Endothelial cell of umbilical vein (primary cell): ENCODE measurements around the gene GOLGA1. TPM values are rescaled to one million over a fixed set of nuclear protein-coding genes. Genes with fewer than 3 reads are reported as not detected.
"Not testable (repeated sequence)": the region's sequence is repeated elsewhere in the genome, so short reads cannot be mapped to it uniquely, and the experiment has no call there.

Source experiments
- BruUV-seq: library from RNA; stranded (reverse); fragments of 400-500 nt; replicated peaks from 2 replicates; lab custom pipeline; 2021; lab: Mats Ljungman, UMichigan
- CTCF ChIA-PET: fragments of 300-600, 350-600 bp; sonication (Branson Sonifier 250); formaldehyde crosslinking; loops from one replicate; lab custom pipeline; 2021; ENCODE audit warnings: antibody characterized with exemption, inconsistent platforms; lab: Charles Lee
- POLR2A ChIA-PET: fragments of 300-600, 350-600 bp; sonication (Branson Sonifier 250); formaldehyde crosslinking; loops from one replicate; lab custom pipeline; 2021; ENCODE audit warnings: antibody characterized with exemption, inconsistent platforms; lab: Charles Lee
- DNase-seq: peaks from one replicate; pipeline ENCODE4 v3.0.0-alpha.2; 2011; ENCODE audit warnings: low read depth, low spot score
- FAIRE-seq: peaks from 2 replicates; lab custom pipeline; 2011; peaks lifted over from hg19 to GRCh38; lab: Jason Lieb, UNC
- H2AFZ ChIP-seq: 2 replicates; pipeline ENCODE4 v1.6.0; 2012; ENCODE audit warnings: low read depth, low read length, control low read depth, inconsistent platforms
- H3K27ac ChIP-seq: 2 replicates; pipeline ENCODE4 v1.5.1; 2011; ENCODE audit warnings: low read depth, mild to moderate bottlenecking, control low read depth, low read length, moderate library complexity; ENCODE audit not compliant: insufficient read depth
- H3K27me3 ChIP-seq, 2 experiments: 2 replicates each; pipeline versions ENCODE4 v1.6.0 to v1.6.1; 2011; ENCODE audit warnings: low read length in 2 of 2, mixed read lengths in 1 of 2; ENCODE audit not compliant: control insufficient read depth in 2 of 2, insufficient read depth in 2 of 2
- H3K36me3 ChIP-seq, 2 experiments: 2 replicates in 1 of 2; 3 replicates in 1 of 2; pipeline ENCODE4 v1.5.1; 2011; ENCODE audit warnings: low read length in 2 of 2, mild to moderate bottlenecking in 1 of 2, moderate library complexity in 1 of 2; ENCODE audit not compliant: control insufficient read depth in 2 of 2, insufficient read depth in 2 of 2; ENCODE audit errors: extremely low read depth in 1 of 2
- H3K4me1 ChIP-seq: 3 replicates; pipeline ENCODE4 v1.5.1; 2011; ENCODE audit warnings: mild to moderate bottlenecking, low read length; ENCODE audit not compliant: control insufficient read depth, insufficient read depth; ENCODE audit errors: extremely low read depth
- H3K4me2 ChIP-seq: 2 replicates; pipeline ENCODE4 v1.6.1; 2011; ENCODE audit warnings: low read length, control low read depth, mixed read lengths; ENCODE audit not compliant: insufficient read depth
- H3K4me3 ChIP-seq, 3 experiments: fragments of 200-600 bp in 1 of 3; sonication (generic), shearing (Covaris generic) in 1 of 3; replicated peaks in 1 of 3; 2 replicates each; pipeline ENCODE4 v1.5.1; 2011 to 2016; ENCODE audit warnings: control low read depth in 3 of 3, low read length in 3 of 3, mild to moderate bottlenecking in 2 of 3, inconsistent platforms in 1 of 3, low read depth in 1 of 3, moderate library complexity in 1 of 3; ENCODE audit not compliant: insufficient read depth in 1 of 3
- H3K79me2 ChIP-seq: 2 replicates; pipeline ENCODE4 v1.6.0; 2012; ENCODE audit warnings: low read length, inconsistent platforms; ENCODE audit not compliant: control insufficient read depth, insufficient read depth
- H3K9ac ChIP-seq: replicated peaks from 2 replicates; pipeline ENCODE3; 2011; ENCODE audit warnings: low read length, control low read depth; ENCODE audit not compliant: insufficient read depth; ENCODE audit errors: extremely low read depth
- H3K9me1 ChIP-seq: replicated peaks from 3 replicates; pipeline ENCODE4 v1.6.0; 2011; ENCODE audit warnings: mild to moderate bottlenecking, low read length; ENCODE audit not compliant: control insufficient read depth, insufficient read depth; ENCODE audit errors: extremely low read depth
- H3K9me3 ChIP-seq: replicated peaks from 2 replicates; pipeline ENCODE4 v1.5.1; 2012; ENCODE audit warnings: low read length, inconsistent platforms; ENCODE audit not compliant: control insufficient read depth, insufficient read depth
- H4K20me1 ChIP-seq: replicated peaks from 2 replicates; pipeline ENCODE3; 2011; ENCODE audit warnings: mild to moderate bottlenecking, low read length; ENCODE audit not compliant: control insufficient read depth, insufficient read depth; ENCODE audit errors: extremely low read depth
- JUN ChIP-seq: IDR thresholded peaks from 2 replicates; pipeline ENCODE4 v1.6.1; 2011; ENCODE audit warnings: borderline replicate concordance, low read depth; ENCODE audit not compliant: insufficient read length, insufficient read depth
- POLR2AphosphoS5 ChIP-seq: IDR thresholded peaks from 2 replicates; pipeline ENCODE4 v1.6.1; 2012; ENCODE audit warnings: low read depth, mild to moderate bottlenecking, control low read depth, low read length, moderate library complexity; ENCODE audit not compliant: insufficient read depth
- dilution Hi-C: fragments of 300-500 bp; cut with MboI; formaldehyde crosslinking; loops from one replicate; pipeline ENCODE4 v1.15.0; 2019; ENCODE audit warnings: low sequenced_read_pairs; ENCODE audit not compliant: extremely low pct_ligation_motif_present
- intact Hi-C: fragments of 100-400 bp; cut with micrococcal nuclease; formaldehyde crosslinking; loops from one replicate; pipeline ENCODE4 v1.10.0; 2022
- polyA plus RNA-seq, 4 experiments: library from polyadenylated mRNA; depleted of rRNA in 3 of 4; stranded (reverse) in 3 of 4; unstranded in 1 of 4; fragments of >200 nt; gene quantifications; 2 replicates each; pipeline versions ENCODE4 v1.2.1 to v1.2.3, GENCODE V29; 2011 to 2012; ENCODE audit warnings: missing spikeins in 1 of 4
- total RNA-seq: library from RNA; stranded (reverse); gene quantifications from 2 replicates; pipeline ENCODE4 v1.2.3, GENCODE V29; 2021
- TF ChIP-seq, protein P1 (sequence below): IDR thresholded peaks from 2 replicates; pipeline ENCODE4 v1.6.1; 2011; ENCODE audit not compliant: insufficient read depth, insufficient read length

The GOLGA1 gene
- total and polyA plus RNA-seq, 2 donors (not counting 3 experiments of a cell fraction or from before 2014, with no cell fraction given): 13.1 to 19.9 TPM

DNA sequence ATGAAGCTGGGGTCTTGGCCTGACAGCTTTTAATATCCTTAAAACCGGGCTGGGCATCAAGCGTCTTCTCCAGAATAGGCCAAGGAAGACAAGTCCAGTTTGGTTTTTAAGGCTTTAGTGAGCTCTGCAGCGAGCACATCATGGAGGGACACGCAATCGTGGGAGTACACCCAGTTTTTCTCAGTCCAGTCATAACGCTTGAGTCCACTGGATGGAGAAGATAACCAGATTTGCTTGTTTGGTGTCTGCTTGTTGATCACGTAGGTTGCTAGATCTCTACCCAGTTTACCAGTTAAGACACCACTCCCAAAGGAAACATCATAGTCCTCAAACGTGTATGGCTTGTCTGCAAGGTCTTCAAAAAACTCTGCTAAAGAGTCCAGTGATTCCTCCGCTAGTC lies 27.4 kb upstream of the GOLGA1 start:
- no peaks in the 10 kb centered on the region for H3K9me3 ChIP-seq
- TF ChIP-seq JUN: no peak
- TF ChIP-seq, protein P1, sequence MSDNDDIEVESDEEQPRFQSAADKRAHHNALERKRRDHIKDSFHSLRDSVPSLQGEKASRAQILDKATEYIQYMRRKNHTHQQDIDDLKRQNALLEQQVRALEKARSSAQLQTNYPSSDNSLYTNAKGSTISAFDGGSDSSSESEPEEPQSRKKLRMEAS: no peak
- TF ChIP-seq POLR2AphosphoS5: no peak
- FAIRE-seq (no peak), DNase-seq (no peak)
- ChIA-PET CTCF (interaction anchor here (1.6 kb wide), 1 partner anchor 27 kb away, joined by 3 read pairs; no protein-coding TSS in a partner anchor), POLR2A (no interaction called here)
- no peaks in the 10 kb centered on the region for H3K36me3 ChIP-seq
- H3K9me1 ChIP-seq: no peaks in the 10 kb centered on the region
- H3K4me2 ChIP-seq: no peak overlapping the region
- H3K27ac ChIP-seq: no peak overlapping the region
- no peaks in the 10 kb centered on the region for H3K4me1 ChIP-seq
- intact Hi-C loops (no loop called here), dilution Hi-C loops (no loop called here)
- H3K4me3 ChIP-seq: no peak overlapping the region
- no peaks in the 10 kb centered on the region for H3K27me3 ChIP-seq
- no TSS peak for BruUV-seq
- no peaks in the 10 kb centered on the region for H3K79me2 ChIP-seq
- H3K9ac ChIP-seq: no peak overlapping the region
- no peak overlapping the region for H2AFZ ChIP-seq
- H4K20me1 ChIP-seq: no peaks in the 10 kb centered on the region

DNA sequence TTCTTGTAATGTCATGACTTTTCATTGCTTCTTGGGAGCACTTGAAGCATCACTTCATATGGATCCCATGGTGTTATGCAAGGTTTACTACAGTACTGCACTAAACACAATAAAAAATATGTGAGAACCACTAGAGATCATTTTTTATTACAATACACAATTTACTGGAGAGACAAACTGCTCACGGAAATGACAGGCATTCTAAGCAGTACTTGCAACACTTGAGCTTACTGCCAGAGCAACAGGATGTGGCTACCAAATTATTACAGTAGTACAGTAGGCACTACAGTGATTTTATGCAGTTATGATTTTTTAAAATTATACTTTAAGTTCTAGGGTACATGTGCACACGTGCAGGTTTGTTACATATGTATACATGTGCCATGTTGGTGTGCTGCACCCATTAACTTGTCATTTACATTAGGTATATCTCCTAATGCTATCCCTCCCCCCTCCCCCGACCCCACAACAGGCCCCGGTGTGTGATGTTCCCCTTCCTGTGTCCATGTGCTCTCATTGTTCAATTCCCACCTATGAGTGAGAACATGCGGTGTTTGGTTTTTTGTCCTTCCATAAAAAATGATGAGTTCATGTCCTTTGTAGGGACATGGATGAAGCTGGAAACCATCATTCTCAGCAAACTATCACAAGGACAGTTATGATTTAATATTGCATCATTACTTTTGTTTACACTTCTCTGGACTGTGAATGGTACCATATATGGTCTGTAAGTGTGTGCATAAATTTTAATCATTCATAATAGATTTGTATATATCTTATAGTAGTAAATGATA lies 25.1 kb upstream of the GOLGA1 start:
- not testable (repeated sequence) for FAIRE-seq, H3K36me3 ChIP-seq, H3K9ac ChIP-seq

More for the DNA sequence above, 25.1 kb upstream of the GOLGA1 start:
- H3K4me3 ChIP-seq, H3K27me3 ChIP-seq, dilution Hi-C loops, DNase-seq, H3K79me2 ChIP-seq, H3K9me1 ChIP-seq, H3K4me1 ChIP-seq, intact Hi-C loops, BruUV-seq, H3K27ac ChIP-seq, H3K4me2 ChIP-seq, H4K20me1 ChIP-seq, H2AFZ ChIP-seq, POLR2A ChIA-PET, H3K9me3 ChIP-seq: not testable (repeated sequence)
- CTCF ChIA-PET: interaction anchor here (1.2 to 2.8 kb wide), 3 partner anchors 10 to 17 kb away, joined by 3 to 9 read pairs (median 5); no protein-coding TSS in a partner anchor
